AG10803 (cell line): ENCODE results near the gene GJA9.

Source experiments
- DNase-seq: peaks from one replicate; pipeline ENCODE4 v3.0.0; 2010; ENCODE audit warnings: low read depth
- H3K4me3 ChIP-seq: 2 replicates; pipeline ENCODE4 v1.5.1; 2011; ENCODE audit warnings: mild to moderate bottlenecking, low read length, control low read depth
- CTCF ChIP-seq: conservative IDR thresholded peaks from 2 replicates; pipeline ENCODE4 v1.5.1; 2011; ENCODE audit warnings: mild to moderate bottlenecking, low read length, control low read depth, inconsistent platforms

GJA9 gene

GRCh38 chr1:38881487-38881886 is at the start of gene GJA9:
TSS of gene GJA9 (minus strand) at chr1:38881587. CDS start at chr1:38876098, 5,489 bp downstream.
- TF ChIP-seq CTCF: no peak
- no peak within 1 kb of the TSS for H3K4me3 ChIP-seq
- DNase-seq: no peak

GRCh38 chr1:38929476-38929875 is 48.1 kb upstream of the GJA9 start:
- DNase-seq: no peak
- no peak overlapping the region for H3K4me3 ChIP-seq

GRCh38 chr1:38929054-38929453 is 47.7 kb upstream of the GJA9 start:
- H3K4me3 ChIP-seq: no peak overlapping the region
- DNase-seq: no peak
- TF ChIP-seq CTCF: no peak

More at GRCh38 chr1:38929476-38929875, 48.1 kb upstream of the GJA9 start:
- TF ChIP-seq CTCF: no peak

- no peak for DNase-seq
Observed at GRCh38 chr1:38926091-38926490, 44.7 kb upstream of the GJA9 start.

GRCh38 chr1:38925391-38925790 is 44.0 kb upstream of the GJA9 start:
- no peak overlapping the region for H3K4me3 ChIP-seq
- DNase-seq: no peak
- no peak for TF ChIP-seq CTCF

More at GRCh38 chr1:38926091-38926490, 44.7 kb upstream of the GJA9 start:
- no peak for TF ChIP-seq CTCF
- H3K4me3 ChIP-seq: no peak overlapping the region

GRCh38 chr1:38923607-38924006 is 42.2 kb upstream of the GJA9 start:
- no peak for DNase-seq
- H3K4me3 ChIP-seq: no peak overlapping the region
- TF ChIP-seq CTCF: no peak

GRCh38 chr1:38919130-38919529 is 37.7 kb upstream of the GJA9 start:
- DNase-seq: peak; percentile 21
- no peak overlapping the region for H3K4me3 ChIP-seq
- TF ChIP-seq CTCF: no peak
